ENCODE data around the gene LPP. TPM values are rescaled to one million over a fixed set of nuclear protein-coding genes. Genes with fewer than 3 reads are reported as not detected.

Gene LPP
- polyA plus RNA-seq, 1 donor (not counting 4 experiments of a cell fraction or from before 2014, with no cell fraction given): 16.0 TPM

DNA sequence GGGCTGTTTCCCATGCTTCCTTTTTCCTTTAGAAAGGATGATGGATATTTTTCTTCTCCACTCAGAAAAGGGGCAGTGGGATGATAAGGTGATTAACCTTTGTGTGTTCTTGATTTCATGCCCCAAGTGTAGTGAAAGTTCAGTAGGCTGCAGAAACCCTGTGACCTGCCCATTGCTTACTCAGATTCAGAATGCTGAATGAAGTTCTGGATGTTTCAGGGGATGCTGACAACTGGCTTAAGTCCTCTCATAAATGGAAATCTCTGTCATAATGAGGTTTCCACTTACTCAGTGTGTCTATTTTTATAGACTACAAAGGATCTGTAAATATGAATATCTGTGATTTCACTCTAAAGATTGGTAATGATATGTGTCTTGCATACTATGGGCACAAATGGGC, 546.5 kb downstream of the LPP start:
- DNase-seq (ENCODE audit: low read depth, low spot score) (no peak), FAIRE-seq (no peak)
- Histone ChIP-seq H4K20me1 (ENCODE audit: control insufficient read depth, extremely low read depth, insufficient read depth, low read length) (no peaks in the 10 kb centered on the region), H3K4me3 (ENCODE audit: control insufficient read depth in 2 of 3, extremely low read depth in 1 of 3, insufficient read depth in 2 of 3, low read depth in 1 of 3, low read length in 3 of 3) (no peak overlapping the region), H3K9ac (ENCODE audit: control insufficient read depth, extremely low read depth, insufficient read depth, low read length) (no peak overlapping the region), H3K4me1 (ENCODE audit: control insufficient read depth, extremely low read depth, insufficient read depth, low read length) (peaks cover 2% of the 10 kb centered on the region), H3K79me2 (ENCODE audit: control insufficient read depth, insufficient read depth, low read length) (no peaks in the 10 kb centered on the region), H3K4me2 (ENCODE audit: control insufficient read depth, extremely low read depth, insufficient read depth, low read depth, low read length) (no peak overlapping the region), H3K27ac (ENCODE audit: control insufficient read depth, insufficient read depth, low read length) (no peak overlapping the region), H3K36me3 (ENCODE audit: control insufficient read depth in 2 of 2, extremely low read depth in 1 of 2, insufficient read depth in 2 of 2, low read length in 2 of 2) (no peaks in the 10 kb centered on the region), H3K9me1 (ENCODE audit: control insufficient read depth, extremely low read depth, insufficient read depth, low read length) (no peaks in the 10 kb centered on the region), H3K9me3 (ENCODE audit: control insufficient read depth, low read depth, low read length) (no peaks in the 10 kb centered on the region), H3K27me3 (ENCODE audit: control insufficient read depth, extremely low read depth, insufficient read depth, low read length) (no peaks in the 10 kb centered on the region), H2AFZ (ENCODE audit: control insufficient read depth, low read length) (no peak overlapping the region)
- dilution Hi-C loops (cut with MboI; ENCODE audit: extremely low pct_ligation_motif_present, low sequenced_read_pairs): no loop called here
- TF ChIP-seq CTCF (optimal IDR thresholded peaks at IDR 0.05 in 1 of 3, IDR thresholded peaks at IDR 0.05 in 1 of 3, conservative IDR thresholded peaks at IDR 0.05 in 1 of 3; ENCODE audit: extremely low read depth in 1 of 3, insufficient read depth in 2 of 3, low read length in 3 of 3) (no peak), EZH2 (IDR thresholded peaks at IDR 0.05; ENCODE audit: low read length) (no peak)

DNA sequence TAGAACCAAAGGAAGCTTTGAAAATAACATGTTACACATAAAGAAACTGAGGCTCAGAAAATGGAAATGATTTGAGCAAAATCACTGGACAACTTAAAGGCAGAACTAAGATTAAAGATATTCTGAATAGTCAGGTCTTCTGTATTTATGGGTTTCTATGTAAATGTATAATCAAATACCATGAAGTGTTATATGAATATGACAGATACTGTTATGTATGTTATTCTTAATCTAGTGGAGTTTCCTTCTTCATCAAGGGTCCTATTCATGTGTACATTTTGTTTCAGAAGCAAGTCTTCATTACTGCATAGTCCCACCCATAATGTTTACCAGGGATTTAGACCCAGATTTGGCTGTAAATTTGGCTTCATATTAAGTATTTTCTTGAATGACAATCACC, 547.0 kb downstream of the LPP start:
- H3K4me2 ChIP-seq (ENCODE audit: control insufficient read depth, extremely low read depth, insufficient read depth, low read depth, low read length): no peak overlapping the region
- H3K27ac ChIP-seq (ENCODE audit: control insufficient read depth, insufficient read depth, low read length): no peak overlapping the region
- FAIRE-seq (no peak), DNase-seq (ENCODE audit: low read depth, low spot score) (no peak)
- H3K9me3 ChIP-seq (ENCODE audit: control insufficient read depth, low read depth, low read length): no peaks in the 10 kb centered on the region
- no peak for TF ChIP-seq CTCF (optimal IDR thresholded peaks at IDR 0.05 in 1 of 3, IDR thresholded peaks at IDR 0.05 in 1 of 3, conservative IDR thresholded peaks at IDR 0.05 in 1 of 3; ENCODE audit: extremely low read depth in 1 of 3, insufficient read depth in 2 of 3, low read length in 3 of 3)
- TF ChIP-seq EZH2 (IDR thresholded peaks at IDR 0.05; ENCODE audit: low read length): no peak
- no peak overlapping the region for H3K4me3 ChIP-seq (ENCODE audit: control insufficient read depth in 2 of 3, extremely low read depth in 1 of 3, insufficient read depth in 2 of 3, low read depth in 1 of 3, low read length in 3 of 3)
- no peak overlapping the region for H3K9ac ChIP-seq (ENCODE audit: control insufficient read depth, extremely low read depth, insufficient read depth, low read length)
- no peaks in the 10 kb centered on the region for H4K20me1 ChIP-seq (ENCODE audit: control insufficient read depth, extremely low read depth, insufficient read depth, low read length)
- dilution Hi-C loops (cut with MboI; ENCODE audit: extremely low pct_ligation_motif_present, low sequenced_read_pairs): no loop called here
- H3K9me1 ChIP-seq (ENCODE audit: control insufficient read depth, extremely low read depth, insufficient read depth, low read length): no peaks in the 10 kb centered on the region
- no peak overlapping the region for H2AFZ ChIP-seq (ENCODE audit: control insufficient read depth, low read length)
- H3K27me3 ChIP-seq (ENCODE audit: control insufficient read depth, extremely low read depth, insufficient read depth, low read length): no peaks in the 10 kb centered on the region
- H3K36me3 ChIP-seq (ENCODE audit: control insufficient read depth in 2 of 2, extremely low read depth in 1 of 2, insufficient read depth in 2 of 2, low read length in 2 of 2): no peaks in the 10 kb centered on the region
- H3K4me1 ChIP-seq (ENCODE audit: control insufficient read depth, extremely low read depth, insufficient read depth, low read length): no peaks in the 10 kb centered on the region
- H3K79me2 ChIP-seq (ENCODE audit: control insufficient read depth, insufficient read depth, low read length): no peaks in the 10 kb centered on the region

Measured in keratinocyte (primary cell).